ENCODE measurements around the gene MUC5AC. TPM values are rescaled to one million over a fixed set of nuclear protein-coding genes. Genes with fewer than 3 reads are reported as not detected.

The MUC5AC gene
- total RNA-seq, 1 experiment from 2014 or later: 51.2 TPM

GRCh38 chr11:1222491-1223345, 65.0 kb downstream of the MUC5AC start, which contains the start of gene MUC5B:
MUC5B (plus strand) TSS chr11:1223066; CDS start chr11:1223124, 58 bp downstream.
- H3K9me3 Mint-ChIP-seq (ENCODE audit: low read depth, unreplicated experiment): no peaks in the 10 kb centered on the region
- DNase-seq: peak; percentile 75
- TF ChIP-seq CTCF (IDR thresholded peaks at IDR 0.05; ENCODE audit: unreplicated experiment): no peak
- BruUV-seq (replicated peaks): no TSS peak
- CTCF ChIA-PET: interaction anchor here (0.7 kb wide), 1 partner anchor 79 kb away, joined by 8 read pairs; no protein-coding TSS in a partner anchor
- H3K4me3 Mint-ChIP-seq (ENCODE audit: low read depth, unreplicated experiment): no peak within 1 kb of the TSS
- H3K4me1 Mint-ChIP-seq (ENCODE audit: low read depth, unreplicated experiment): peaks cover 16% of the 10 kb centered on the region
- peaks cover 14% of the 10 kb centered on the region for H3K36me3 Mint-ChIP-seq (ENCODE audit: insufficient read depth, unreplicated experiment)
- H3K27ac Mint-ChIP-seq (ENCODE audit: unreplicated experiment): no peak within 1 kb of the TSS
- H3K27me3 Mint-ChIP-seq (ENCODE audit: unreplicated experiment): peaks cover 31% of the 10 kb centered on the region
- intact Hi-C loops (cut with micrococcal nuclease; ENCODE audit: unreplicated experiment): no loop called here

- H3K27ac Mint-ChIP-seq (ENCODE audit: unreplicated experiment): no peak overlapping the region
- no TSS peak for BruUV-seq (replicated peaks)
- H3K4me1 Mint-ChIP-seq (ENCODE audit: low read depth, unreplicated experiment): peaks cover 16% of the 10 kb centered on the region
- H3K36me3 Mint-ChIP-seq (ENCODE audit: insufficient read depth, unreplicated experiment): peaks cover 14% of the 10 kb centered on the region
- no peak overlapping the region for H3K4me3 Mint-ChIP-seq (ENCODE audit: low read depth, unreplicated experiment)
- H3K9me3 Mint-ChIP-seq (ENCODE audit: low read depth, unreplicated experiment): no peaks in the 10 kb centered on the region
- no peak for DNase-seq
- H3K27me3 Mint-ChIP-seq (ENCODE audit: unreplicated experiment): peaks cover 31% of the 10 kb centered on the region
- intact Hi-C loops (cut with micrococcal nuclease; ENCODE audit: unreplicated experiment): no loop called here
- CTCF ChIA-PET: interaction anchor here (0.5 to 0.7 kb wide), 3 partner anchors 15 to 650 kb away, joined by 3 to 8 read pairs (median 7); no protein-coding TSS in a partner anchor
- TF ChIP-seq CTCF (IDR thresholded peaks at IDR 0.05; ENCODE audit: unreplicated experiment): no peak
Measured at GRCh38 chr11:1223346-1224110, 65.8 kb downstream of the MUC5AC start.

GRCh38 chr11:1224111-1224490, 66.3 kb downstream of the MUC5AC start:
- DNase-seq: no peak
- H3K27me3 Mint-ChIP-seq (ENCODE audit: unreplicated experiment): peaks cover 31% of the 10 kb centered on the region
- H3K36me3 Mint-ChIP-seq (ENCODE audit: insufficient read depth, unreplicated experiment): peaks cover 14% of the 10 kb centered on the region
- TF ChIP-seq CTCF (IDR thresholded peaks at IDR 0.05; ENCODE audit: unreplicated experiment): no peak
- BruUV-seq (replicated peaks): no TSS peak
- peaks cover 16% of the 10 kb centered on the region for H3K4me1 Mint-ChIP-seq (ENCODE audit: low read depth, unreplicated experiment)
- no peak overlapping the region for H3K4me3 Mint-ChIP-seq (ENCODE audit: low read depth, unreplicated experiment)
- no peak overlapping the region for H3K27ac Mint-ChIP-seq (ENCODE audit: unreplicated experiment)
- CTCF ChIA-PET: interaction anchor here (0.5 to 1.3 kb wide), 3 partner anchors 15 to 649 kb away, joined by 3 to 7 read pairs (median 4); no protein-coding TSS in a partner anchor
- H3K9me3 Mint-ChIP-seq (ENCODE audit: low read depth, unreplicated experiment): no peaks in the 10 kb centered on the region
- intact Hi-C loops (cut with micrococcal nuclease; ENCODE audit: unreplicated experiment): no loop called here

GRCh38 chr11:1224491-1225385, 67.0 kb downstream of the MUC5AC start:
- no peak for DNase-seq
- peaks cover 14% of the 10 kb centered on the region for H3K36me3 Mint-ChIP-seq (ENCODE audit: insufficient read depth, unreplicated experiment)
- no peak for TF ChIP-seq CTCF (IDR thresholded peaks at IDR 0.05; ENCODE audit: unreplicated experiment)
- intact Hi-C loops (cut with micrococcal nuclease; ENCODE audit: unreplicated experiment): no loop called here
- no peaks in the 10 kb centered on the region for H3K9me3 Mint-ChIP-seq (ENCODE audit: low read depth, unreplicated experiment)
- peaks cover 16% of the 10 kb centered on the region for H3K4me1 Mint-ChIP-seq (ENCODE audit: low read depth, unreplicated experiment)
- no peak overlapping the region for H3K27ac Mint-ChIP-seq (ENCODE audit: unreplicated experiment)
- CTCF ChIA-PET: interaction anchor here (0.5 to 1.3 kb wide), 2 partner anchors 20 to 648 kb away, joined by 4 to 7 read pairs; no protein-coding TSS in a partner anchor
- no TSS peak for BruUV-seq (replicated peaks)
- no peak overlapping the region for H3K4me3 Mint-ChIP-seq (ENCODE audit: low read depth, unreplicated experiment)
- peaks cover 27% of the 10 kb centered on the region for H3K27me3 Mint-ChIP-seq (ENCODE audit: unreplicated experiment)
